ENCODE measurements around the gene CLIP2.
"Not testable (repeated sequence)": the region's sequence is repeated elsewhere in the genome, so short reads cannot be mapped to it uniquely, and the experiment has no call there.

Gene CLIP2

GRCh38 chr7:74376256-74377036, 87.2 kb downstream of the CLIP2 start:
- DNase-seq, result no peak

DNA sequence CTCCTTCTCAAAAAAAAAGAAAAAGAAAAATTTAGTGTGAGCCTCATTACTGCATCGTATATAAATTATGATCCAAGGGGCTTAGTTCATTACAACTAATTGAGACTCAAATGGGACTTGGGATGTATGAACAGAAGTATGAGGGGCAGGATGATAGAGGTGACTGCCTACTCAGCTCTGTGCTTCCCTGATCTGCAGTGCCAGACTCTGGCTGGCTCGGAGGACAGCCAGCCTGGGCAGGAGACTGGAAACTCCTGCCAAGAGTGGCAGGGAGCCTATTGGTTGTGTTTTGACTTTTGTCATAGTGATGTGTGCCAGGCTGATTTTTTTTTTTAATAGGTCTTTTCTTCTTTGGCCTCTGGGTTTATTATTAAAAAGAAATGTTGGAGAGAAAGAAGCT, 90.7 kb downstream of the CLIP2 start:
- no peak for DNase-seq

- no peak for DNase-seq
Observed at GRCh38 chr7:74380720-74381119, 91.5 kb downstream of the CLIP2 start.

- DNase-seq, result not testable (repeated sequence)
Observed at GRCh38 chr7:74384086-74384485, 94.9 kb downstream of the CLIP2 start.

GRCh38 chr7:74384854-74385253, 95.6 kb downstream of the CLIP2 start:
- not testable (repeated sequence) for DNase-seq

GRCh38 chr7:74387606-74388005, 98.4 kb downstream of the CLIP2 start:
- DNase-seq, result no peak

DNA sequence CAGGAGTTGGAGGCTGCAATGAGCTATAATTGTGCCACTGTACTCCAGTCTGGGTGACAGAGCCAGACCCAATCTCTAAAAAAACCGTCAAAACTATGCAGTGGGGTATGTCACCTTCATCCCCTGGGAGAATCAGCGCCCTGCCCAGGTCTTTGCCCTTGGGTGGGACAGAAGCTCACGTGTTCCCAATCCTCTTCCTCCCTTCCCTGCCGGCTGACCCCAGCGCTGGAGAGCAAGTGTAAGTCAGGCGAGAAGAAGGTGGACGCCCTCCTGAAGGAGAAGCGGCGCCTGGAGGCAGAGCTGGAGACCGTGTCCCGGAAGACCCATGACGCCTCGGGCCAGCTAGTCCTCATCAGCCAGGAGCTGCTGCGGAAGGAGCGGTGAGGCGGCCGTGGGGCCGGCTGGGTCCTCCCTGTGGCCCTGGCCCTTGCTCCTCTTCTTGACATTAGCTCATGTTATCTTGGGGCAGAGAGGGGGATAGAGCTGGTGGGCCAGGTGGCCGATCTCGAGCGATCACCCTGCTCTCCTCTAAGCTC, 99.7 kb downstream of the CLIP2 start:
- DNase-seq, result no peak

GRCh38 chr7:74393722-74394121, 104.5 kb downstream of the CLIP2 start:
- not testable (repeated sequence) for DNase-seq

- DNase-seq, result not testable (repeated sequence)
Observed at GRCh38 chr7:74394601-74395000, 105.4 kb downstream of the CLIP2 start.

DNA sequence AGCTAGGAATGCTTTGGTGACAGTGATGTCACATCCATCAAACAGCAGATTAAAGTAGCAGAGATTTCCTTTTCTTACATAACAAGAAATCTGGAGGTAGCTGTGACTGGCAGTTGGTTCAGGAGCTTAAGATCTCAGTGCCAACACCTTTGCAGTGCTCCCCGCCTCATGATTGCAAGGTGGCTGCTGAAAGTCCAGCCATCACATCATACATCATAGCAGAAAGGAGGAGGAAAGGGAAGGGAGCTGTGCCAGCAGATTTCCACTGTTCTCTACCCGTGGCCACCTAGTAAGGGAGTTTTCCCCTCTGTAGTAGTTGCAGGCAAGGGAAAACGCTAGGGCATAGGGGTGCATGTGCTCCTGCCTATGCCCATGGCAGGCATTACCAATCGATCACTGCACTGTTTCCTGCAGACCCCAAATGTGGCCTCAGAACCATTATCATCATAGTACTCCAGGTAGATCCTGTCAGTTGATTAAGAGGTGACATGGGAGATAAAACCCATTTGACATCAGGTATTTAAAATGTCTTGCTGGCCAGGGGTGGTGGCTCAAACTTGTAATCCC, 106.6 kb downstream of the CLIP2 start:
- DNase-seq, result no peak

- DNase-seq, result no peak
Observed at GRCh38 chr7:74396993-74397392, 107.8 kb downstream of the CLIP2 start.

DNA sequence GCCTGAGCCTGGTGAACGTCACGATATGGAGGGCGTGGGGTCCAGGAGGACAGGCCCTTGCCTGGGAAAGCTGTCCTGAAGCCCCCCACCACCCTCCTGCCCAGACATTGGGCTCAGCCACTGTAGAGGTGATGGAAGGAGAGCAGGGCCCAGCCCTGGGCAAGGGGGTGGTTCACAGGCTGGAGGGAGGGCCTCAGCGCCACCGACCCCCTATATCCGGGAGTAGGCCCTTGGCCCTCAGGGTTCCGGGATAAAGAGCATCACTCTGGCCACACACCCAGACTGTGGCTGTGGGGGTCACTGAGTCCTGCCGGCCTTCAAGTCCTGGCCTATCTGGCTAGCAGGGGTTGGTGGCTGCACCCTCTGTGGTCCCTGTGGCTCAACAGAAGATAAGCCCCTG, 109.2 kb downstream of the CLIP2 start:
- DNase-seq, result no peak

GRCh38 chr7:74399006-74399405, 109.8 kb downstream of the CLIP2 start:
- DNase-seq, result no peak

- no peak for DNase-seq
Observed at GRCh38 chr7:74400420-74401136, 111.4 kb downstream of the CLIP2 start.

GRCh38 chr7:74401137-74401859, 112.1 kb downstream of the CLIP2 start:
- DNase-seq, result peak; percentile 81

DNA sequence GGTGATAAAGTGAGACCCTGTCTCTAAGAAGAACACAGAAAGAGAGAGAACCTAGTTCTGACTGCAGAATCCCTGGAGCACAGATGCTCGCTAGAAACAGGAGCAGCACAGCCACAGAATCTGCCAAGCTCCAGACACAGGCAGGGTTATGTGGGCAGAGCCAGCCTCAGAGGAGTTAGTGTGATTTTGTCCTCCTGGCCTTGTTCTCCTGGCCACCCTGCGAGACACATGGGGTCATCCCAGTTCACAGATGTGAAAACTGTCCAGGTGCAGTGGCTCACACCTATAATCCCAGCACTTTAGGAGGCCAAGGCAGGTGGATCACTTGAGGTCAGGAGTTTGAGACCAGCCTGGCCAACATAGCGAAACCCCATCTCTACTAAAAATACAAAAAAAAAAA, 113.5 kb downstream of the CLIP2 start:
- DNase-seq, result not testable (repeated sequence)

DNA sequence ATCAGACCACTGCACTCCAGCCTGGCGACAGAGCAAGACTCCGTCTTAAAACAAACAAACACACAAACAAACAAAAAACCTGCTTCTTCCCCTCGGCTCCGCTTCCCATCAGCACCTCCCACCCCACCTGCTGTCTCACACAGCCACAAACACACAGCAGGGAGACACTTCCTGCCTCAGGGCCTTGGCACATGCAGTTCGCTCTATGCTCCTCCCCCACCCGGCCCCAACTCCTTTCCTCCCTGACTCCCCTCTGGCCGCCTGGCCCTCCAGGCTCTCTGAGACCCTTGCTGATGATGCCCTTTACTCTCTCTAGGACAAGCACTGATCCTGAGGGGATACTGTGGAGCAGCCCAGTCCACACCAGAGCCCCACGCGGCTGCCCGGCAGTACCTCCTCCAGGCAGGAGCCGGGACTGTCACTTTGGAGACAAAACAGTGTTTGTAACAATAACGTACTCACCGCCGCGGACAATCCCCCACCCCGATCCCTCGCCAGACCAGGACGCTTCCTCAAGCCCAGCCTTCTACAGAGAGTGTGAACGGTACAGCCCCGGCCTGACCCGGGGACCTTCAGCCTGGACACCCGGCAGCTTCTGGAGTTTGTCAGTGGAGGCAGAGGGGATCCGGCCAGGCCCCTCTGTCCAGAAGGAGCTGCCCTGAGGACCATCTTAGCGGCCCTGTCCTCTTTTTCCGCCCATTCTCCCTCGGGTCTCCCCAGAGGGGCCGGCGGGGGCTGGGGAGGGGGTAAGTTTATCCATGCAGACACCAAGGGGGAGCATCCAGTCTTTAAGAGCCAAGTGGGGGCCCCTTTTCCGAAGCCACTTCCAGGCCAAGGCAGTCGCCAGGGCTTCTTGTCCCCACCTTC, 114.5 kb downstream of the CLIP2 start:
- DNase-seq, result no peak

GRCh38 chr7:74404388-74404700, 115.1 kb downstream of the CLIP2 start:
- no peak for DNase-seq

- no peak for DNase-seq
Observed at GRCh38 chr7:74404741-74405140, 115.5 kb downstream of the CLIP2 start.

- DNase-seq, result peak; percentile 13
Observed at GRCh38 chr7:74405191-74405898, 116.1 kb downstream of the CLIP2 start.

DNA sequence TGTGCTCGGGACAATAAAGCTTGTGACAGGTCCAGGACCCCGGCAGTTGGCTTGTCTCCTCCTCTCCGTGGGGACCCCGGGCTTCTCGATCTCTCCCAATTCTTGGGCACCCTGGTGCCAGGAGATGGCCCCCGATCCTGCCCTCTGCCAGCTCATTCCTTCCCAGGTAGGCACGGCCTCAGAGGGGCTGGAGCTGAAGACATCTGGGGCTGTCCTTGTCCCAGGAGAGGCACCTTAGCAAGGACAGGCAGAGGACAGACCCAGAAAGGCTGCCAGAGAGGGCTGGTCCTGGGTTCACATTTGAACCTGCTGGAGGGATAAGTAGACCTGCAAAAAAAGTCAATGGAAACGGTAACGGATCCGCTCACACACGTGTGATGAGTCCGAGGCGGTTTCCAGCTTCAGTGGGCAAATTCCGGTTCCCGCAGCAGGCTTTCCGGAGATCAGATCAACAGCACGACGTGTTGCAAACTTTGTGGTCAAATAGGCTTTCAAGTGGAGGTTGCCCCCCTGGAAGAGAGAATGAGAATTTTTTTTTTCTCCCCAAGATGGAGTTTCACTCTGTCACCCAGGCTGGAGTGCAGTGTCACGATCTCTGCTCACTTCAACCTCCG, 116.8 kb downstream of the CLIP2 start:
- DNase-seq, result no peak

All from CD4-positive, alpha-beta T cell treated with Interleukin-17A for 4 hours (primary cell).